ENCODE measurements around the gene KIAA1671.
A peak's percentile ranks its signal among the peaks of the same experiment; 100 is the strongest.

Gene KIAA1671

GRCh38 chr22:24982301-24983056 is 30.0 kb downstream of the KIAA1671 start:
- no peak for DNase-seq

DNA sequence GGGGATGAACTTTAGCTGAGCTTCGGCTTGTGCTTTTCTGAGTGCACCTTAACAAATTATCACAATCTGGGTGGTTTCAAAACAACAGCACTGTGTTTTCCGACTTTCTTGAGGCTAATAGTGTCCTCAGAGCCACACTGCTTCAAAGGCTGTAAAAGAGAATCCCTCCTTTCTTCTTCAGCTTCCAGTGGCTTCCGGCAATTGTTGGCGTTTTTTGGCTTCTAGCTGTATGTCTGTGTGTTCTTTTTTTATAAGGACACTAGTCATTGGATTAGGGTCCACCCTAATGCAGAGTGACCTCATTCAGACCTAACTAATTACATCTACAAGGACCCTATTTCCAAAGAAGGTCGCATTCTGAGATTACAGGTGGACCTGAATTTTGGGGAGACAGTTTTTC is 30.6 kb downstream of the KIAA1671 start:
- DNase-seq: no peak

GRCh38 chr22:24984122-24984521 is 31.6 kb downstream of the KIAA1671 start:
- DNase-seq: no peak

- DNase-seq: no peak
These were observed 33.3 kb downstream of the KIAA1671 start for GRCh38 chr22:24985826-24986214.

- no peak for DNase-seq
These were observed 34.3 kb downstream of the KIAA1671 start for GRCh38 chr22:24986816-24987215.

GRCh38 chr22:24989135-24989534 is 36.6 kb downstream of the KIAA1671 start:
- DNase-seq: no peak

DNA sequence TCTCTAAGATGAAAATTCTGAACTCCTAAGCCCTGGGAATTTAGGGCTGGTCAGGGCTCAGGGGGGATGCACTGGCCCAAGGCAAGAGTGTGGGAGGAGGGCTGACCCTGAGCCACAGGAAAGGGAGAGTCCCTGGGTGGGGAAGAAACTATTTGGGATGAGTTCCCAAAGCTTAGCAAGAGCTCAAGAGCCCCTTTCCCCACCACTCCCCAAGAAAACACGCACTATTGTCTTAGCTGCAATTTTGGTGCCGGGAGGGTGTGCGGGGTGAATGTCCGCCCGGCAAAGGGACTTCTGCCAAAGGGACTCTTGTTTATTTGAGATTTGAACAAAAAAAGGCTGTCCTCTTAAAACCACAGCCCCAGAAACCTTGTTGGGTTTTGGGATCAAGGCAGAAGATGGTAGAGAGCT is 37.0 kb downstream of the KIAA1671 start:
- no peak for DNase-seq

DNA sequence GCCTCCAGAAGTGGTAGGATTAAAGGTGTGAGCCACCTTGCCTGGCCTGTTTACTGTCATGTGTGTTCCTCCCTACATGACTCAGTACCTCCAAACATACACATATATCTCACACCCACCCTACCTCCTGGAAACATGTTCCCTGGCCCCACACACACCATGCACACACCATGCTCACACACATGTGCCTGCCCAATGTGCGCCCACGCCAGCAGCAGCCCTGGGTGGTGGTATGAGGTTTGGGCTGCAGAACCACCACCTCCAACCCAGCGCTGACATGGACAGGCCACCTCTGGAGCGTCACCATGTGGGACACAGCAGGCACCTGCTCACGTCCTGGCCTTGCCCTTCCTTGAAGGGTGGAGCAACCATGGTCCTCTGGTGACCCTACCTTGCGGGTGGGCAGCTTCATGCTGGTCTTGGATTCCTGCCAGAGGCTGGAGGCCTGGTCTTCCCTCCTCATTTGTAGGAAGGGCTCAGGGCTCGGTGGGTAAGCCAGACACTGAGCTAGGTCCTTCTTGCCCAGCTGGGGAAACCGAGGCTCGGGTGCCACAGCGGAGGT is 37.9 kb downstream of the KIAA1671 start:
- no peak for DNase-seq

DNA sequence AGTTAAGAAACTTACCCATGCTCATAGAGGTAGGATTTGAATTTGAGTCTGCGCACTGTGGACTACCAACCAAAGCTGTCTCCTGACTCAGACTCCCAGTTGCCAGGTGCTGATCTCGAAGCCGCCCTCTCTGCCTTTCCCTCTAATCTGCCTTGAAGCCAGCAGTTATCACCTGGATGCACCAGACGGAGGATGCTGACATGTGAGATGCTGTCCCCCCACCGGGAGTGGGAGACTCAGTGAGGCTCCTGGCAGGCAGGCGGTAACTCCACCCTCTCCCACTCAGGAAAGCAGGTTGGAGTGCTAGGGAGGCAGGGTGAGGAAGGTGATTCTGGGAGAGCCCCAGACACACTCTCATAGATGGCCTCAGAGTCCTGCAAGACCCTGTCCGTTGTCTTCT is 40.4 kb downstream of the KIAA1671 start:
- DNase-seq: no peak

GRCh38 chr22:24994070-24994763 is 41.7 kb downstream of the KIAA1671 start:
- peak in 1 of 2 experiments; percentile 25 for DNase-seq

DNA sequence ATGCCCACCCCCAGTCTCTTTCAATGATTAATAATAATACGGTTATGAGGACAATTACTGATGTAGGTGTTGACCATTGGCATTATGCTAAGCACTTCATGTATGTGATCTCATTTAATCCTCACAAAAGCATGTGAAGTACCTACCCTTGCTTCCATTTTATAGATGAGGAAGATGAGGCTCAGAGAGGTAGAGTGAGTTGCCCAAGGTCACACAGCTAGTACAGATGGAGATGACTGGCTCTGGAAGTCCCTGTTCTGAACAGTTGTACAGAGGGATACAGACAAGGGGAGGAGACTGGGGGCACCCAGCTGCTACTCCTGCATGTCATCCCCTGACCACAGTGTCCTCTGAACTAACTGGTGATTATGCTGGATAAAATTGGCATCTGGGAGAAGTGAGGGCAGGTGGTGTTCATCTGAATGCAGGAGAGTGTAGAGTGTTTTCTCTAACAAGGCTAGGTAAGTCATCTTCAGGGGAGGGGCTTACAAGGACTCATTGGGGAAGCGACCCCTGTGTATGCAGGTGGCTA is 43.2 kb downstream of the KIAA1671 start:
- no peak for DNase-seq

- DNase-seq: peak; percentile 45 to 50
These were observed 44.0 kb downstream of the KIAA1671 start for GRCh38 chr22:24996420-24996952.

GRCh38 chr22:24997023-24997422 is 44.5 kb downstream of the KIAA1671 start:
- no peak for DNase-seq

- no peak for DNase-seq
These were observed 48.2 kb downstream of the KIAA1671 start for GRCh38 chr22:25000686-25001085.

GRCh38 chr22:25002241-25002985 is 49.9 kb downstream of the KIAA1671 start:
- DNase-seq: no peak

- DNase-seq: no peak
These were observed 53.8 kb downstream of the KIAA1671 start for GRCh38 chr22:25006354-25006753.

DNA sequence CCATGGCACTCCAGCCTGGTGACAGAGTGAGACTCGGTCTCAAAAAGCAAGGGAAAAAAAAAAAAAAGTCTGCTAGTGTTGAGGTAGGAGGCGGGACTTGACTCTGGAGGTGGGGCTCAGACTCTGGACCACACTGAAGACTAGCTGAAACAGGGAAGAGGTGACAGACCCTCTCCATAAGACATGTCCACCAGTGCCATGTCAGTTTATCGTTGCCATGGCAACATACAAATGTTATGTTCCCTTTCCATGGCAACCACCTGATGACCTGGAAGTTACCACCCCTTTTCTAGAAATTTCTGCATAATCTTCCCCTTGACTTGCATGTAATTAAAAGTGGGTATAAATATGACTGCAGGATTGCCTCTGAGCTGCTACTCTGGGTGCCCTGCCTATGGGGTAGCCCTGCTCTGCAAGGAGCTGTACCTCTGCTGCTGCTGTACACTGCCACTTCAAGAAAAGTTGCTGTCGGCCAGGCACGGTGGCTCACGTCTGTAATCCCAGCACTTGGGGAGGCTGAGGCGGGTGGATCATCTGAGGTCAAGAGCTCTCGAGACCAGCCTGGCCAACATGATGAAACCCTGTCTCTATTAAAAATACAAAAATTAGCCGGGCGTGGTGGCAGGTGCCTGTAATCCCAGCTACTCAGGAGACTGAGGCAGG is 55.1 kb downstream of the KIAA1671 start:
- DNase-seq: no peak

DNA sequence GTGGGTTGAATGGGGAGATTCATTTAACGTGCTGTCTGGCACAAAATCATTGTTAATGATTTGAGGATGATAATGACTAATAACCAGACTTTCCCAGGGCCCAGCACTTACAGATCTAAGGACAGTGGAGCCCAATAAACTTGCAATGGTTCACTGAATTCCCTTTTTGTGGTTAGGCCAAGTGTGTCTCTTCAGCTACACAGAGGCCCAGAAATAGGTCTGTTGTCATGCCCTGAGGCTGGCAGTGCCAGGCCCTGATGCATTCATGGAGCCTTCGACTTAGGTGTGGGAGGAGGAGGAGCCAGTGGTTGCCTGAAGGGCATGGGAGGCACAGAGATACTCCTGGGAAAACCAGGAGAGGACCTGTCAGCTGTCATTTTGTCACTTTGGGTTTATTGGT is 56.1 kb downstream of the KIAA1671 start:
- DNase-seq: no peak

- DNase-seq: no peak
These were observed 60.2 kb downstream of the KIAA1671 start for GRCh38 chr22:25012741-25013143.

DNA sequence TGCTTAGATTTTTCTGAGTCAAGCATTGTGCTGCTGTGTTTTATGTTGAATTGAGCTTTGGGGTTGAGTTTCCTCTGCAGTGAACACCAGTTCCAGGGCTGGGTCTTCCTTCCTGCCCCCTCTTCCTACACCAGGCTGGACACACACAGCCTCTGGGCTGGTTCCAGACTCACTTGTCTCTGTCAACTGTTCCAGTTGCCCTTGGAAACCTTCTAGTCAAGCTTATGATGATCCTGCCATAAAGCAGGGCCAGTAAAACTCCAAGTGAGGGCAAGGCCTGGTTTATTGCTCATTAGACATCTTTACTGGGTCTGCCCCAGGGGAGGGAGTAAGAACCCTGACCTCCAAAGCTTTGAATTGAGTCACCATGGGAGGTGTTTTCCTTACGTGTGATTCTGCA is 61.1 kb downstream of the KIAA1671 start:
- no peak for DNase-seq

DNA sequence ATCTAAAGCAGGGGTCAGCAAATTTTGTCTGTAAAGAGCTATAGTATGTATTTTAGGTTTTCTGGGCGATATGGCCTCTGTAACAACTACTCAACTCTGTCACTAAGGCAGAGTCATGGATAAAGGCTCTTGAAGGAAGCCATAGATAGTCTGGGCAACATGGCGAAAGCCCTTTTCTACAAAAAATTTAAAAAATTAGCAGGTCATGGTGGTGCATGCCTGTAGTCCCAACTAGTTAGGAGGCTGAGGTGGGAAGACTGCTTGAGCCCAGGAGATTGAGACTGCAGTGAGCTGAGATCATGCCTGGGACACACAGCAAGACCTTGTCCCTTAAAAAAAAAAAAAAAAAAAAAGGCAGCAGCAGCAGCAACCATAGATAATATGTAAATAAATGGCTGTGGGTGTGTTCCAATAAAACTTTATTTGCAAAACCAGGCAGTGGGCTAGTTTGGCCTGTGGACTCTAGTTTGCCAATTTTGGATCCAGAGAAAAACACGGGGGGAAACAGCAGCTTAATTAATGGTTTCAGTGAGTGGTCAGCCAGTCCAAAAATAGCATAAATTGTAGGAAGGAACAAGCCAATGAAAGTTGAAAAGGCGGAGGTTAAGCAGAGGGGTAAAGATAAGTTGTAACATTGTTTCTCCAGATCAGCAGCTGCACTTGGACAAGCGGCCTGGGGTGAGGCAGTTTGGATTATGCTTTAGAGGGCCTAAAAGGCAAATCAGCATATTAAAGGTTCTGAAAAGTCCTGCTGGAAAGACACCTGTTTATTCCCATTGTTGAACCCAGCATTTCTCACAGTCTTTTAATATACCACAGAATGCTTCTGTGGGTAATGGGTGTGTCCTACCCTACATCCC is 62.6 kb downstream of the KIAA1671 start:
- no peak for DNase-seq

All from SHP77 (cell line).